DOHH2 (cell line): ENCODE measurements around the gene NEGR1.

ENCODE experiments used
- EZH2phosphoT487 ChIP-seq: fragments of 200-600 bp; sonication (generic); IDR thresholded peaks from 2 replicates; pipeline ENCODE4 v1.6.1; 2017; ENCODE audit warnings: borderline replicate concordance, mild to moderate bottlenecking, antibody characterized with exemption, low read length, moderate library complexity, mixed read lengths
- TF ChIP-seq, protein P1 (sequence below): fragments of 200-600 bp; sonication (generic); IDR thresholded peaks from one replicate; pipeline ENCODE4 v1.5.1; 2014; ENCODE audit warnings: antibody characterized with exemption, mild to moderate bottlenecking, low read depth, low read length; ENCODE audit not compliant: poor library complexity, severe bottlenecking

DNA sequence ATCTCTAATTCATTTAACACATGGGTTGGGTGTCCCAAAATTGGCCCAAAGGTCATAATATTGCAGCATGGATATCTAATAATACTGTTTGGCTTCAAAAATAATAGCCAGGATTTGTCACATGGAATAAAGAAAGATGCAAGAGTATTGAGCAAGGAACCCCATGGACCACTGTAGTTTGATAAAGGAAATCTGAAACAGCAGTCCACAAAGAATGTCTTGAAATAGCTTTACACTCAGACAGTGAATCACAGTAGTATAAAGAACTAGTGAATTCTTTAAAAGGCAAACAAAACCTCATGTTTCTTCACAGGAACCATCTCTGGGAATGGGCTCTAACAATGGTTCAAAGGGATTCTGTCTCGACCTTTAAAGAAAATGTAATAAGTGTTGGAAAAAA is 625.4 kb downstream of the NEGR1 start:
- TF ChIP-seq, protein P1, sequence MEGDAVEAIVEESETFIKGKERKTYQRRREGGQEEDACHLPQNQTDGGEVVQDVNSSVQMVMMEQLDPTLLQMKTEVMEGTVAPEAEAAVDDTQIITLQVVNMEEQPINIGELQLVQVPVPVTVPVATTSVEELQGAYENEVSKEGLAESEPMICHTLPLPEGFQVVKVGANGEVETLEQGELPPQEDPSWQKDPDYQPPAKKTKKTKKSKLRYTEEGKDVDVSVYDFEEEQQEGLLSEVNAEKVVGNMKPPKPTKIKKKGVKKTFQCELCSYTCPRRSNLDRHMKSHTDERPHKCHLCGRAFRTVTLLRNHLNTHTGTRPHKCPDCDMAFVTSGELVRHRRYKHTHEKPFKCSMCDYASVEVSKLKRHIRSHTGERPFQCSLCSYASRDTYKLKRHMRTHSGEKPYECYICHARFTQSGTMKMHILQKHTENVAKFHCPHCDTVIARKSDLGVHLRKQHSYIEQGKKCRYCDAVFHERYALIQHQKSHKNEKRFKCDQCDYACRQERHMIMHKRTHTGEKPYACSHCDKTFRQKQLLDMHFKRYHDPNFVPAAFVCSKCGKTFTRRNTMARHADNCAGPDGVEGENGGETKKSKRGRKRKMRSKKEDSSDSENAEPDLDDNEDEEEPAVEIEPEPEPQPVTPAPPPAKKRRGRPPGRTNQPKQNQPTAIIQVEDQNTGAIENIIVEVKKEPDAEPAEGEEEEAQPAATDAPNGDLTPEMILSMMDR = no peak
- no peak for TF ChIP-seq EZH2phosphoT487
